NOMO-1 treated with dmso at 0.1 percent for 144 hours (cell line): ENCODE measurements around the gene UMAD1.
"Not testable (repeated sequence)": the region's sequence is repeated elsewhere in the genome, so short reads cannot be mapped to it uniquely, and the experiment has no call there.

Source experiments
- DNase-seq: peaks from one replicate; lab custom pipeline; 2025; ENCODE audit not compliant: unreplicated experiment; lab: John Stamatoyannopoulos, UW

Gene UMAD1

GRCh38 chr7:7821517-7821916, 181.0 kb downstream of the UMAD1 start:
- DNase-seq: no peak

GRCh38 chr7:7825294-7825693, 184.7 kb downstream of the UMAD1 start:
- not testable (repeated sequence) for DNase-seq

- no peak for DNase-seq
These were observed 189.1 kb downstream of the UMAD1 start for GRCh38 chr7:7829667-7830066.

GRCh38 chr7:7830122-7830878, 189.7 kb downstream of the UMAD1 start:
- DNase-seq: no peak

GRCh38 chr7:7832518-7832917, 192.0 kb downstream of the UMAD1 start:
- DNase-seq: no peak

- DNase-seq: no peak
These were observed 194.2 kb downstream of the UMAD1 start for GRCh38 chr7:7834761-7835160.

GRCh38 chr7:7841027-7841426, 200.5 kb downstream of the UMAD1 start:
- no peak for DNase-seq

- DNase-seq: no peak
These were observed 202.7 kb downstream of the UMAD1 start for GRCh38 chr7:7843240-7843639.

GRCh38 chr7:7843972-7844371, 203.4 kb downstream of the UMAD1 start:
- no peak for DNase-seq

- no peak for DNase-seq
These were observed 207.7 kb downstream of the UMAD1 start for GRCh38 chr7:7848246-7848645.

GRCh38 chr7:7848892-7849291, 208.3 kb downstream of the UMAD1 start:
- no peak for DNase-seq

GRCh38 chr7:7850150-7850549, 209.6 kb downstream of the UMAD1 start:
- no peak for DNase-seq

- DNase-seq: no peak
These were observed 210.8 kb downstream of the UMAD1 start for GRCh38 chr7:7851381-7851780.

- DNase-seq: no peak
These were observed 211.4 kb downstream of the UMAD1 start for GRCh38 chr7:7851991-7852390.

- peak; percentile 49 for DNase-seq
These were observed 216.6 kb downstream of the UMAD1 start for GRCh38 chr7:7857143-7857583.

- DNase-seq: no peak
These were observed 218.0 kb downstream of the UMAD1 start for GRCh38 chr7:7858559-7858958.

GRCh38 chr7:7859411-7859810, 218.9 kb downstream of the UMAD1 start:
- DNase-seq: no peak

GRCh38 chr7:7861211-7861633, 220.7 kb downstream of the UMAD1 start:
- DNase-seq: no peak

GRCh38 chr7:7862393-7862792, 221.8 kb downstream of the UMAD1 start:
- no peak for DNase-seq

GRCh38 chr7:7867846-7868571, 227.5 kb downstream of the UMAD1 start:
- DNase-seq: peak; percentile 76

GRCh38 chr7:7868572-7868899, 228.0 kb downstream of the UMAD1 start:
- no peak for DNase-seq

- no peak for DNase-seq
These were observed 228.5 kb downstream of the UMAD1 start for GRCh38 chr7:7869036-7869435.

- no peak for DNase-seq
These were observed 229.1 kb downstream of the UMAD1 start for GRCh38 chr7:7869651-7870050.
